Thyroid gland (tissue), 4 donors: ENCODE measurements around the gene NCMAP.

Experiments
- POLR2A ChIP-seq, 2 donors: fragments of 450-650 bp; IDR thresholded peaks; one replicate each; pipeline ENCODE4 v1.6.1; 2017; ENCODE audit warnings: antibody characterized with exemption in 2 of 2, mild to moderate bottlenecking in 2 of 2, moderate library complexity in 1 of 2
- TF ChIP-seq, protein P1 (sequence below), 6 experiments: fragments of 200-600 bp in 3 of 6; fragments of 450-650 bp in 3 of 6; sonication (generic) in 3 of 6; IDR thresholded peaks; one replicate each; pipeline ENCODE4 v1.5.1; 2016 to 2019; ENCODE audit warnings: antibody characterized with exemption in 6 of 6, mild to moderate bottlenecking in 2 of 6, inconsistent platforms in 1 of 6, moderate library complexity in 1 of 6

DNA sequence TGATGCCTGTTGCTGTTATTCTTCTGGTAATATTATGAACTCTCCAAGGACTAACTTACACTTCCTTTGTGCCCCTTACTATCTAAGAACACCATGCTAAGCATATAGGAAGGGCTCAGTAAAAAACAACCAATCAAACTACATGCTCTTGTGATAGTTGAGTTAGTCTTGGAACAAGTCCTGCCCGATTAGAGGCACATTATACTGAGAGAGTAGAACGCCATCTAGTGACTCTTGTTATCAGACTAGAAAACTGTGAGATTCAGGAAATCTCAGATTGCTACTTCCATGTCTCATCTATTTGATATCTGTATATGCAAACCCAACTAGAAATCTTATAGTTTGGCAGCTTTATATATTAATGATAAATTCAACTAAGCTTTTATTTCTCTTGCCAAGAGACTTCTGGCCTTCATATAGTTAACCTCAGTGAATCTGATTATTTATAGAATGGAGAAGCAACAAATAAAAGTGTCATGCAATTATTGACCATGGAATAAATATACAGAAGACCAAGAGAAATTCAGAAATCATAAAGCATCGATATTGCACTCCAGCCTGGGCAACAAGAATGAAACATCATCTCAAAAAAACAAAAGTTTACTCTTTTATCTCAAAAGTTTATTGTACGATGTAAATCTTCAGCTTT is 79.4 kb downstream of the NCMAP start:
- TF ChIP-seq, protein P1, sequence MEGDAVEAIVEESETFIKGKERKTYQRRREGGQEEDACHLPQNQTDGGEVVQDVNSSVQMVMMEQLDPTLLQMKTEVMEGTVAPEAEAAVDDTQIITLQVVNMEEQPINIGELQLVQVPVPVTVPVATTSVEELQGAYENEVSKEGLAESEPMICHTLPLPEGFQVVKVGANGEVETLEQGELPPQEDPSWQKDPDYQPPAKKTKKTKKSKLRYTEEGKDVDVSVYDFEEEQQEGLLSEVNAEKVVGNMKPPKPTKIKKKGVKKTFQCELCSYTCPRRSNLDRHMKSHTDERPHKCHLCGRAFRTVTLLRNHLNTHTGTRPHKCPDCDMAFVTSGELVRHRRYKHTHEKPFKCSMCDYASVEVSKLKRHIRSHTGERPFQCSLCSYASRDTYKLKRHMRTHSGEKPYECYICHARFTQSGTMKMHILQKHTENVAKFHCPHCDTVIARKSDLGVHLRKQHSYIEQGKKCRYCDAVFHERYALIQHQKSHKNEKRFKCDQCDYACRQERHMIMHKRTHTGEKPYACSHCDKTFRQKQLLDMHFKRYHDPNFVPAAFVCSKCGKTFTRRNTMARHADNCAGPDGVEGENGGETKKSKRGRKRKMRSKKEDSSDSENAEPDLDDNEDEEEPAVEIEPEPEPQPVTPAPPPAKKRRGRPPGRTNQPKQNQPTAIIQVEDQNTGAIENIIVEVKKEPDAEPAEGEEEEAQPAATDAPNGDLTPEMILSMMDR (IDR thresholded peaks at IDR 0.05) = peak in 5 of 6 experiments; percentile 33 to 74 (median 57)
- TF ChIP-seq POLR2A (IDR thresholded peaks at IDR 0.05) = no peak
